IMR-90 (cell line): ENCODE data around the gene CAMTA1. TPM values are rescaled to one million over a fixed set of nuclear protein-coding genes. Genes with fewer than 3 reads are reported as not detected.

Source experiments
- ATAC-seq: fragments of 200-7000 bp; cut with Tn5 transposase; 2 replicates; pipeline ENCODE4 v1.9.1; 2020; ENCODE audit warnings: low read depth, mild to moderate bottlenecking, moderate library complexity
- BruUV-seq: library from RNA; stranded (reverse); fragments of 400-500 nt; replicated peaks from 2 replicates; lab custom pipeline; 2021; lab: Mats Ljungman, UMichigan
- CTCF ChIA-PET: fragments of 300-600 bp; formaldehyde crosslinking; extraction: SDS; loops from one replicate; lab custom pipeline; 2021; ENCODE audit warnings: antibody characterized with exemption; lab: Yijun Ruan, JAX
- POLR2A ChIA-PET: fragments of 300-600 bp; sonication (Branson Sonifier 250); formaldehyde crosslinking; loops from one replicate; lab custom pipeline; 2022; ENCODE audit warnings: antibody characterized with exemption; ENCODE audit not compliant: unreplicated experiment; lab: Charles Lee
- DNase-seq: peaks from one replicate; pipeline ENCODE4 v3.0.0; 2013
- H2AFZ ChIP-seq: replicated peaks from 2 replicates; pipeline ENCODE3; 2013; ENCODE audit warnings: low read length, mild to moderate bottlenecking; ENCODE audit not compliant: poor library complexity
- H2AK5ac ChIP-seq: 2 replicates; pipeline ENCODE4 v1.6.1; 2013; ENCODE audit warnings: low read depth, low read length, inconsistent platforms
- H2AK9ac ChIP-seq: replicated peaks from 2 replicates; pipeline ENCODE3; 2013; ENCODE audit warnings: mild to moderate bottlenecking, low read depth, low read length, moderate library complexity; ENCODE audit not compliant: poor library complexity
- H2BK120ac ChIP-seq: 2 replicates; pipeline ENCODE4 v1.6.1; 2013; ENCODE audit warnings: low read depth, low read length, inconsistent platforms
- H2BK15ac ChIP-seq: 3 replicates; pipeline ENCODE4 v1.6.1; 2013; ENCODE audit warnings: low read depth, low read length, inconsistent platforms
- H2BK20ac ChIP-seq: 2 replicates; pipeline ENCODE4 v1.6.1; 2013; ENCODE audit warnings: low read depth, mild to moderate bottlenecking, inconsistent platforms, low read length, moderate library complexity
- H2BK5ac ChIP-seq: 2 replicates; pipeline ENCODE4 v1.6.1; 2013; ENCODE audit warnings: mild to moderate bottlenecking, low read depth, low read length, inconsistent platforms; ENCODE audit not compliant: poor library complexity, severe bottlenecking
- H3K14ac ChIP-seq: replicated peaks from 2 replicates; pipeline ENCODE4 v1.6.1; 2013; ENCODE audit warnings: low read depth, low read length, inconsistent platforms
- H3K18ac ChIP-seq: 2 replicates; pipeline ENCODE4 v1.6.1; 2013; ENCODE audit warnings: low read depth, low read length, control low read depth
- H3K23ac ChIP-seq: 2 replicates; pipeline ENCODE4 v1.6.1; 2013; ENCODE audit warnings: low read depth, low read length, inconsistent platforms
- H3K27ac ChIP-seq: 2 replicates; pipeline ENCODE4 v1.5.1; 2013; ENCODE audit warnings: mild to moderate bottlenecking, control low read depth, low read length; ENCODE audit not compliant: insufficient read depth
- H3K27me3 ChIP-seq: 2 replicates; pipeline ENCODE4 v1.6.1; 2013; ENCODE audit warnings: low read length; ENCODE audit not compliant: control insufficient read depth, insufficient read depth
- H3K36me3 ChIP-seq: 2 replicates; pipeline ENCODE4 v1.6.1; 2013; ENCODE audit warnings: low read length, mixed read lengths; ENCODE audit not compliant: control insufficient read depth, insufficient read depth
- H3K4ac ChIP-seq: 2 replicates; pipeline ENCODE4 v1.6.1; 2013; ENCODE audit warnings: low read depth, low read length, inconsistent platforms
- H3K4me1 ChIP-seq: 2 replicates; pipeline ENCODE4 v1.6.1; 2013; ENCODE audit warnings: low read length, mixed read lengths; ENCODE audit not compliant: control insufficient read depth, insufficient read depth
- H3K4me2 ChIP-seq: 2 replicates; pipeline ENCODE4 v1.6.1; 2013; ENCODE audit warnings: low read depth, mild to moderate bottlenecking, control low read depth, low read length, moderate library complexity
- H3K4me3 ChIP-seq: 2 replicates; pipeline ENCODE4 v1.5.1; 2013; ENCODE audit warnings: low read depth, mild to moderate bottlenecking, control low read depth, low read length, moderate library complexity; ENCODE audit not compliant: insufficient read depth
- H3K56ac ChIP-seq: 2 replicates; pipeline ENCODE4 v1.6.1; 2013; ENCODE audit warnings: low read length, inconsistent platforms; ENCODE audit not compliant: insufficient read depth; ENCODE audit errors: extremely low read depth
- H3K79me1 ChIP-seq, 2 experiments: 2 replicates each; pipeline ENCODE4 v1.6.1; 2013; ENCODE audit warnings: low read length in 2 of 2, inconsistent platforms in 1 of 2, low read depth in 1 of 2
- H3K9ac ChIP-seq: 2 replicates; pipeline ENCODE4 v1.6.1; 2013; ENCODE audit warnings: low read depth, low read length, control low read depth
- H3K9me1 ChIP-seq: 2 replicates; pipeline ENCODE4 v1.6.1; 2013; ENCODE audit warnings: low read length, inconsistent platforms; ENCODE audit not compliant: insufficient read depth
- H3K9me3 ChIP-seq: 2 replicates; pipeline ENCODE4 v1.6.1; 2013; ENCODE audit warnings: low read length; ENCODE audit not compliant: control insufficient read depth, insufficient read depth
- H4K20me1 ChIP-seq: 2 replicates; pipeline ENCODE4 v1.6.1; 2013; ENCODE audit warnings: low read length, inconsistent platforms; ENCODE audit not compliant: insufficient read depth
- H4K5ac ChIP-seq: 2 replicates; pipeline ENCODE4 v1.6.1; 2013; ENCODE audit warnings: mild to moderate bottlenecking, low read depth, low read length, control low read depth
- H4K8ac ChIP-seq, 2 experiments: 2 replicates each; pipeline ENCODE4 v1.6.1; 2013; ENCODE audit warnings: low read depth in 2 of 2, low read length in 2 of 2, control low read depth in 1 of 2, inconsistent platforms in 1 of 2
- H4K91ac ChIP-seq: 2 replicates; pipeline ENCODE4 v1.6.1; 2013; ENCODE audit warnings: low read depth, low read length, inconsistent platforms; ENCODE audit not compliant: insufficient read depth
- BHLHE40 ChIP-seq: fragments of 150-350 bp; IDR thresholded peaks from 2 replicates; pipeline ENCODE4 v1.6.1; 2016; ENCODE audit warnings: mild to moderate bottlenecking, low read depth, low read length
- CEBPB ChIP-seq: IDR thresholded peaks from 2 replicates; pipeline ENCODE4 v1.6.1; 2012; ENCODE audit warnings: low read depth, low read length, improper control_type of control experiment
- CHD1 ChIP-seq: IDR thresholded peaks from 2 replicates; pipeline ENCODE4 v1.6.1; 2012; ENCODE audit warnings: low read depth, low read length, improper control_type of control experiment
- FOS ChIP-seq: fragments of 150-350 bp; IDR thresholded peaks from 2 replicates; pipeline ENCODE4 v1.6.1; 2016; ENCODE audit warnings: low read depth, low read length
- MAFK ChIP-seq: IDR thresholded peaks from 2 replicates; pipeline ENCODE4 v1.6.1; 2012; ENCODE audit warnings: low read depth, low read length, improper control_type of control experiment
- MAZ ChIP-seq: IDR thresholded peaks from 2 replicates; pipeline ENCODE4 v1.6.1; 2012; ENCODE audit warnings: low read depth, mild to moderate bottlenecking, low read length, improper control_type of control experiment, moderate library complexity, borderline replicate concordance
- MXI1 ChIP-seq: IDR thresholded peaks from 2 replicates; pipeline ENCODE4 v1.6.1; 2012; ENCODE audit warnings: low read depth, mild to moderate bottlenecking, low read length, moderate library complexity, borderline replicate concordance
- NFE2L2 ChIP-seq: fragments of 150-350 bp; IDR thresholded peaks from 2 replicates; pipeline ENCODE4 v1.6.1; 2016; ENCODE audit warnings: low read depth, mild to moderate bottlenecking, low read length
- POLR2A ChIP-seq: IDR thresholded peaks from 2 replicates; pipeline ENCODE4 v1.6.1; 2012; ENCODE audit warnings: mild to moderate bottlenecking, low read depth, low read length
- RAD21 ChIP-seq: IDR thresholded peaks from 2 replicates; pipeline ENCODE4 v1.6.1; 2012; ENCODE audit warnings: low read length, improper control_type of control experiment
- RCOR1 ChIP-seq: IDR thresholded peaks from 2 replicates; pipeline ENCODE4 v1.6.1; 2012; ENCODE audit warnings: mild to moderate bottlenecking, low read length, improper control_type of control experiment; ENCODE audit not compliant: insufficient replicate concordance
- RFX5 ChIP-seq: IDR thresholded peaks from 2 replicates; pipeline ENCODE4 v1.8.0; 2012; ENCODE audit warnings: low read depth, mild to moderate bottlenecking, low read length, moderate library complexity
- SMC3 ChIP-seq: fragments of 150-350 bp; IDR thresholded peaks from 2 replicates; pipeline ENCODE4 v1.6.1; 2016; ENCODE audit warnings: low read depth, mild to moderate bottlenecking, antibody characterized with exemption, low read length, moderate library complexity
- WGBS, 2 experiments: methylation state at CpG; one replicate each; pipeline versions ENCODE4 v1.1.5 to v1.1.7; 2013; ENCODE audit warnings: missing lambda C conversion rate in 2 of 2; ENCODE audit not compliant: insufficient read length in 1 of 2; ENCODE audit errors: extremely low coverage in 2 of 2; 5-methylcytosine and 5-hydroxymethylcytosine counted together
- dilution Hi-C: fragments of 300-500 bp; cut with HindIII; formaldehyde crosslinking; loops from one replicate; pipeline ENCODE4 v1.14.3; 2018; ENCODE audit warnings: low sequenced_read_pairs; ENCODE audit not compliant: unreplicated experiment
- in situ Hi-C: fragments of 300-500 bp; cut with MboI; formaldehyde crosslinking; loops from 3 replicates; pipeline ENCODE4 v1.14.3; 2019; ENCODE audit warnings: low sequenced_read_pairs, inconsistent platforms, mixed read lengths
- intact Hi-C: fragments of 100-400 bp; cut with micrococcal nuclease; formaldehyde crosslinking; loops from 2 replicates; pipeline ENCODE4 v1.10.0; 2022
- polyA plus RNA-seq, 3 experiments: library from polyadenylated mRNA; depleted of rRNA; stranded (reverse); fragments of >200 nt; gene quantifications; 2 replicates each; pipeline ENCODE4 v1.2.3, GENCODE V29; 2012; ENCODE audit warnings: low replicate concordance in 1 of 3
- total RNA-seq: library from RNA; depleted of rRNA; stranded (reverse); fragments of >200 nt; gene quantifications from 2 replicates; pipeline ENCODE4 v1.2.3, GENCODE V29; 2012
- TF ChIP-seq, protein P1 (sequence below): conservative IDR thresholded peaks from 2 replicates; pipeline ENCODE4 v1.5.1; 2012; ENCODE audit warnings: mild to moderate bottlenecking, low read depth, low read length, improper control_type of control experiment
- TF ChIP-seq, protein P2 (sequence below): fragments of 150-350 bp; IDR thresholded peaks from 2 replicates; pipeline ENCODE4 v1.6.1; 2016; ENCODE audit warnings: low read depth, mild to moderate bottlenecking, low read length, moderate library complexity, borderline replicate concordance
- TF ChIP-seq, protein P3 (sequence below): fragments of 150-350 bp; IDR thresholded peaks from 2 replicates; pipeline ENCODE4 v1.6.1; 2017; ENCODE audit warnings: mild to moderate bottlenecking, antibody characterized with exemption, low read length, low read depth

The CAMTA1 gene
- total and polyA plus RNA-seq, 2 of the 4 experiments (the other 2 are of a cell fraction), result 35.5 to 74.3 TPM

DNA sequence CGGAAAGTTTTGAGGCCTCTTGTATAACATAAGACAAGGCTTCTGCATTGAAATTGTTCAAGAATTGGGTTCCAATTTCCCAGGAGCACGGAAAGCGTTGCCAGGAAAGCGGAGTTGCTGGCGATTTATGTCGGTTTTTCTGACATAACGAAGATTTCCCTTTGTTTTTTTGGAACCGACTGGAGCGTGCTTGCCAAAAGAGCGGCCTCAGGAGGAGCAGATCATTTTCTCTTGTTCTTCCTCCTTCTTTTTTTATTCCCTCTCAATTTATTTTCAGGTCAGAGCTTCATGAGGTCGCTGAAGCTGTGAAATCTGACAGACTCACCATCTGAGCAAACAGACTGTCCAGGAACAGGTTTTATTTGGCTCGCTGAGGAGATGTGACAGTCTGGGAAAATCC, 275.5 kb downstream of the CAMTA1 start:
- BruUV-seq, result no TSS peak
- Histone ChIP-seq H2BK5ac (no peak overlapping the region), H3K23ac (no peak overlapping the region), H3K4me3 (no peak overlapping the region), H4K20me1 (no peaks in the 10 kb centered on the region), H3K9ac (no peak overlapping the region), H3K56ac (no peak overlapping the region), H2AFZ (no peak overlapping the region), H3K36me3 (no peaks in the 10 kb centered on the region), H3K4me2 (no peak overlapping the region), H4K5ac (no peak overlapping the region), H2BK120ac (no peak overlapping the region), H3K79me1 (no peaks in the 10 kb centered on the region), H3K9me1 (no peaks in the 10 kb centered on the region), H2BK15ac (no peak overlapping the region), H3K27me3 (peaks cover 29% of the 10 kb centered on the region), H3K4ac (no peak overlapping the region), H4K91ac (no peak overlapping the region), H3K9me3 (0 out of 2 replicates have a peak, but pooled peaks cover 3% of the 10 kb centered on the region), H2AK5ac (no peak overlapping the region), H2BK20ac (no peak overlapping the region), H2AK9ac (no peak overlapping the region), H3K4me1 (no peaks in the 10 kb centered on the region), H4K8ac (no peak overlapping the region), H3K14ac (no peak overlapping the region), H3K18ac (no peak overlapping the region), H3K27ac (no peak overlapping the region)
- DNase-seq, result no peak
- CTCF ChIA-PET, result interaction anchor here (1.0 kb wide), 1 partner anchor 10 kb away, joined by 3 read pairs; no protein-coding TSS in a partner anchor
- intact Hi-C loops, result no loop called here
- TF ChIP-seq MAFK, result no peak
- no peak for TF ChIP-seq RAD21
- no peak for TF ChIP-seq CEBPB
- no peak for TF ChIP-seq RCOR1
- no peak for TF ChIP-seq NFE2L2
- no peak for TF ChIP-seq SMC3
- TF ChIP-seq CHD1, result no peak
- TF ChIP-seq POLR2A, result no peak
- TF ChIP-seq, protein P1, sequence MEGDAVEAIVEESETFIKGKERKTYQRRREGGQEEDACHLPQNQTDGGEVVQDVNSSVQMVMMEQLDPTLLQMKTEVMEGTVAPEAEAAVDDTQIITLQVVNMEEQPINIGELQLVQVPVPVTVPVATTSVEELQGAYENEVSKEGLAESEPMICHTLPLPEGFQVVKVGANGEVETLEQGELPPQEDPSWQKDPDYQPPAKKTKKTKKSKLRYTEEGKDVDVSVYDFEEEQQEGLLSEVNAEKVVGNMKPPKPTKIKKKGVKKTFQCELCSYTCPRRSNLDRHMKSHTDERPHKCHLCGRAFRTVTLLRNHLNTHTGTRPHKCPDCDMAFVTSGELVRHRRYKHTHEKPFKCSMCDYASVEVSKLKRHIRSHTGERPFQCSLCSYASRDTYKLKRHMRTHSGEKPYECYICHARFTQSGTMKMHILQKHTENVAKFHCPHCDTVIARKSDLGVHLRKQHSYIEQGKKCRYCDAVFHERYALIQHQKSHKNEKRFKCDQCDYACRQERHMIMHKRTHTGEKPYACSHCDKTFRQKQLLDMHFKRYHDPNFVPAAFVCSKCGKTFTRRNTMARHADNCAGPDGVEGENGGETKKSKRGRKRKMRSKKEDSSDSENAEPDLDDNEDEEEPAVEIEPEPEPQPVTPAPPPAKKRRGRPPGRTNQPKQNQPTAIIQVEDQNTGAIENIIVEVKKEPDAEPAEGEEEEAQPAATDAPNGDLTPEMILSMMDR, result no peak
- no peak for TF ChIP-seq MAZ
- no peak for TF ChIP-seq BHLHE40
- TF ChIP-seq, protein P2, sequence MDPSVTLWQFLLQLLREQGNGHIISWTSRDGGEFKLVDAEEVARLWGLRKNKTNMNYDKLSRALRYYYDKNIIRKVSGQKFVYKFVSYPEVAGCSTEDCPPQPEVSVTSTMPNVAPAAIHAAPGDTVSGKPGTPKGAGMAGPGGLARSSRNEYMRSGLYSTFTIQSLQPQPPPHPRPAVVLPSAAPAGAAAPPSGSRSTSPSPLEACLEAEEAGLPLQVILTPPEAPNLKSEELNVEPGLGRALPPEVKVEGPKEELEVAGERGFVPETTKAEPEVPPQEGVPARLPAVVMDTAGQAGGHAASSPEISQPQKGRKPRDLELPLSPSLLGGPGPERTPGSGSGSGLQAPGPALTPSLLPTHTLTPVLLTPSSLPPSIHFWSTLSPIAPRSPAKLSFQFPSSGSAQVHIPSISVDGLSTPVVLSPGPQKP, result no peak
- TF ChIP-seq RFX5, result no peak
- TF ChIP-seq MXI1, result no peak
- no peak for TF ChIP-seq FOS
- TF ChIP-seq, protein P3, sequence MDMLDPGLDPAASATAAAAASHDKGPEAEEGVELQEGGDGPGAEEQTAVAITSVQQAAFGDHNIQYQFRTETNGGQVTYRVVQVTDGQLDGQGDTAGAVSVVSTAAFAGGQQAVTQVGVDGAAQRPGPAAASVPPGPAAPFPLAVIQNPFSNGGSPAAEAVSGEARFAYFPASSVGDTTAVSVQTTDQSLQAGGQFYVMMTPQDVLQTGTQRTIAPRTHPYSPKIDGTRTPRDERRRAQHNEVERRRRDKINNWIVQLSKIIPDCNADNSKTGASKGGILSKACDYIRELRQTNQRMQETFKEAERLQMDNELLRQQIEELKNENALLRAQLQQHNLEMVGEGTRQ, result no peak
- in situ Hi-C loops, result no loop called here
- dilution Hi-C loops, result no loop called here
- 58% methylated on average over 10 of the region's 12 CpGs; no CpG with 5 or more reads in 1 of the 2 experiments for WGBS, 2 experiments
- POLR2A ChIA-PET, result no interaction called here
- no peak for ATAC-seq
